Gastrocnemius medialis (tissue), 4 donors: ENCODE data around the gene TNS3.

Experiments used
- POLR2A ChIP-seq, 2 donors: fragments of 450-650 bp; IDR thresholded peaks; one replicate each; pipeline ENCODE4 v1.6.1; 2017; ENCODE audit warnings: antibody characterized with exemption in 2 of 2, mild to moderate bottlenecking in 2 of 2, moderate library complexity in 2 of 2
- TF ChIP-seq, protein P1 (sequence below), 5 experiments: fragments of 450-650 bp in 3 of 5; fragments of 200-600 bp in 2 of 5; sonication (generic) in 2 of 5; IDR thresholded peaks in 4 of 5; conservative IDR thresholded peaks in 1 of 5; 1 replicate in 4 of 5; 2 replicates in 1 of 5; pipeline ENCODE4 v1.5.1; 2016 to 2019; ENCODE audit warnings: antibody characterized with exemption in 5 of 5, mild to moderate bottlenecking in 3 of 5, moderate library complexity in 3 of 5

DNA sequence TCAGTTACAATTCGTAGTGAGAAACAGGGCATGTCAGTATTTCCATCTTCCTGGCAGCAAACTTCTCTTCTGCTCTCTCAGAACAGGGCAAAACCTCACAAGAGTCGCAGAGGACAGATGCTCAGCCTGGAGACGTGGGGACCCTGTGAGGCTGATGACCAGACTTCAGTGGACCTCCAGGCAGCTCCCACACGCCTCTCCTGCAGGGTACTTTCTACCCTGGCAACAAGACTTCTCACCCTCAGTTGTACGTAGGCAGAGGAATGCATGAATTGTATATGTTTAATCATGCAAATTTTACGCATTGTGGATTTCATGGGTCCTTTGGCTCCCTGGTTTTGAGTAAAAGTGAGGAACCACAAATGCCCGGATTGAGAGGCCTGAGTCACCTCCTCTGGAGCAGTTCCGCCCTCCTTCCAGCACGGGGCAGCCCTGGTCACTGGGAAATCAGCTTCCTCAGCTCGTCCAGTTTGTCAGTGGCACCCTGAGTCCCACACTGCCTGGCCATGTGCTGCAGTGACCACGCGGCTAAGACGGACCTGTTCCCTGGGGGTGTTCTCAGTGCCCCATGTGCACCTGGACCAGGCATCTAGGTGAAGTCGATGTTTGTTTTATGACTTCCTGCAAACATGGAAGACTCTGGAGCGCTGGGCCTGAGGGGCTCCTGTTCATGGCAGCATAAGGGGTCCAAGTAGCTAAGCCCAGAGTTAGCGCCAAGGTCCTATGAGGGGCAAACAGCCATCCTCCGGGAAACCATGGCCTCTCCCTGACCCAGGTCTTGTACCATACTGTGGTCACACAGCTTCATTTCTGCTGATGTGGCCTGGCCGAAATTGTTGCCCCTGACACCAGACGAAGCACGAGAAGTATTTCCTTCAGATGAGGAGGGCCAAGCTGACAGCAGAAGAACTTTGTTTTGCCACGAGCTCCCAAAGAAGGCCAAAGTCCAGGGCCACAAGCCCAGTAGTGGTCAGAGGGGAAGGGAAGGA, 165.1 kb downstream of the TNS3 start:
- TF ChIP-seq, protein P1, sequence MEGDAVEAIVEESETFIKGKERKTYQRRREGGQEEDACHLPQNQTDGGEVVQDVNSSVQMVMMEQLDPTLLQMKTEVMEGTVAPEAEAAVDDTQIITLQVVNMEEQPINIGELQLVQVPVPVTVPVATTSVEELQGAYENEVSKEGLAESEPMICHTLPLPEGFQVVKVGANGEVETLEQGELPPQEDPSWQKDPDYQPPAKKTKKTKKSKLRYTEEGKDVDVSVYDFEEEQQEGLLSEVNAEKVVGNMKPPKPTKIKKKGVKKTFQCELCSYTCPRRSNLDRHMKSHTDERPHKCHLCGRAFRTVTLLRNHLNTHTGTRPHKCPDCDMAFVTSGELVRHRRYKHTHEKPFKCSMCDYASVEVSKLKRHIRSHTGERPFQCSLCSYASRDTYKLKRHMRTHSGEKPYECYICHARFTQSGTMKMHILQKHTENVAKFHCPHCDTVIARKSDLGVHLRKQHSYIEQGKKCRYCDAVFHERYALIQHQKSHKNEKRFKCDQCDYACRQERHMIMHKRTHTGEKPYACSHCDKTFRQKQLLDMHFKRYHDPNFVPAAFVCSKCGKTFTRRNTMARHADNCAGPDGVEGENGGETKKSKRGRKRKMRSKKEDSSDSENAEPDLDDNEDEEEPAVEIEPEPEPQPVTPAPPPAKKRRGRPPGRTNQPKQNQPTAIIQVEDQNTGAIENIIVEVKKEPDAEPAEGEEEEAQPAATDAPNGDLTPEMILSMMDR (IDR thresholded peaks at IDR 0.05 in 4 of 5, conservative IDR thresholded peaks at IDR 0.05 in 1 of 5) = no peak
- no peak for TF ChIP-seq POLR2A (IDR thresholded peaks at IDR 0.05)
